SK-N-SH treated with all-trans-retinoic acid at 6 μM for 48 hours (cell line): ENCODE data around the gene HSPA1B.

ENCODE experiments used
- ATAC-seq: fragments of 200-7000 bp; cut with Tn5 transposase; 3 replicates; pipeline ENCODE4 v1.9.1; 2020; ENCODE audit warnings: mild to moderate bottlenecking, moderate library complexity
- ARNTL ChIP-seq: fragments of 450-650 bp; formaldehyde crosslinking; IDR thresholded peaks from 2 replicates; pipeline ENCODE4 v1.5.0; 2020; ENCODE audit warnings: low read depth, mild to moderate bottlenecking, moderate library complexity, borderline replicate concordance
- BACH2 ChIP-seq: fragments of 250-450 bp; sonication (Bioruptor Pico); IDR thresholded peaks from 2 replicates; pipeline ENCODE4 v1.9.0; 2021; ENCODE audit warnings: mild to moderate bottlenecking, borderline replicate concordance
- ESRRG ChIP-seq: fragments of 250-450 bp; sonication (Bioruptor Pico); IDR thresholded peaks from 2 replicates; pipeline ENCODE4 v1.6.1; 2021; ENCODE audit warnings: mild to moderate bottlenecking
- GLIS3 ChIP-seq: fragments of 250-450 bp; sonication (Bioruptor Pico); IDR thresholded peaks from 2 replicates; pipeline ENCODE4 v1.5.0; 2020; ENCODE audit warnings: mild to moderate bottlenecking, moderate library complexity
- ISL1 ChIP-seq: fragments of 250-450 bp; sonication (Bioruptor Pico); IDR thresholded peaks from 2 replicates; pipeline ENCODE4 v2.1.2; 2022; ENCODE audit warnings: mild to moderate bottlenecking, moderate library complexity
- PATZ1 ChIP-seq: fragments of 250-450 bp; sonication (Bioruptor Pico); IDR thresholded peaks from 2 replicates; pipeline ENCODE4 v1.8.0; 2020; ENCODE audit warnings: mild to moderate bottlenecking, moderate library complexity, borderline replicate concordance
- PPARA ChIP-seq: fragments of 250-450 bp; sonication (Bioruptor Pico); IDR thresholded peaks from 2 replicates; pipeline ENCODE4 v1.5.0; 2020; ENCODE audit warnings: mild to moderate bottlenecking, borderline replicate concordance
- RARB ChIP-seq: fragments of 250-450 bp; sonication (Bioruptor Pico); IDR thresholded peaks from 2 replicates; pipeline ENCODE4 v1.8.0; 2021; ENCODE audit warnings: mild to moderate bottlenecking, moderate library complexity
- SNAI2 ChIP-seq: fragments of 250-450 bp; sonication (Bioruptor Pico); IDR thresholded peaks from 2 replicates; pipeline ENCODE4 v1.5.0; 2020; ENCODE audit warnings: mild to moderate bottlenecking, moderate library complexity
- TCF4 ChIP-seq: fragments of 250-450 bp; sonication (Bioruptor Pico); IDR thresholded peaks from 2 replicates; pipeline ENCODE4 v1.8.0; 2021; ENCODE audit warnings: mild to moderate bottlenecking, moderate library complexity, borderline replicate concordance
- TOX ChIP-seq: fragments of 250-450 bp; sonication (Bioruptor Pico); IDR thresholded peaks from 2 replicates; pipeline ENCODE4 v1.8.0; 2021; ENCODE audit warnings: mild to moderate bottlenecking, moderate library complexity, borderline replicate concordance
- TSHZ2 ChIP-seq: fragments of 250-450 bp; sonication (Bioruptor Pico); IDR thresholded peaks from 2 replicates; pipeline ENCODE4 v1.5.0; 2020; ENCODE audit warnings: mild to moderate bottlenecking, moderate library complexity
- ZC3H10 ChIP-seq: fragments of 250-450 bp; sonication (Bioruptor Pico); IDR thresholded peaks from 2 replicates; pipeline ENCODE4 v1.5.1; 2021; ENCODE audit warnings: mild to moderate bottlenecking, moderate library complexity
- ZFP3 ChIP-seq: fragments of 250-450 bp; sonication (Bioruptor Pico); IDR thresholded peaks from 2 replicates; pipeline ENCODE4 v1.5.0; 2020; ENCODE audit warnings: mild to moderate bottlenecking, moderate library complexity
- ZFP30 ChIP-seq: fragments of 450-650 bp; formaldehyde crosslinking; IDR thresholded peaks from 2 replicates; pipeline ENCODE4 v1.5.0; 2022; ENCODE audit warnings: mild to moderate bottlenecking, moderate library complexity
- ZNF565 ChIP-seq: fragments of 450-650 bp; formaldehyde crosslinking; conservative IDR thresholded peaks from 2 replicates; pipeline ENCODE4 v1.5.0; 2020; ENCODE audit warnings: low read depth, mild to moderate bottlenecking, moderate library complexity
- ZNF70 ChIP-seq: fragments of 450-650 bp; formaldehyde crosslinking; IDR thresholded peaks from 2 replicates; pipeline ENCODE4 v1.5.0; 2020; ENCODE audit warnings: mild to moderate bottlenecking, moderate library complexity
- ZNF8 ChIP-seq: fragments of 450-650 bp; formaldehyde crosslinking; IDR thresholded peaks from 2 replicates; pipeline ENCODE4 v1.5.0; 2020; ENCODE audit warnings: mild to moderate bottlenecking, moderate library complexity
- TF ChIP-seq, protein P1 (sequence below): fragments of 250-450 bp; sonication (Bioruptor Pico); IDR thresholded peaks from 2 replicates; pipeline ENCODE4 v1.8.0; 2021; ENCODE audit warnings: low read depth, mild to moderate bottlenecking, moderate library complexity, borderline replicate concordance
- TF ChIP-seq, protein P2 (sequence below): fragments of 250-450 bp; sonication (Bioruptor Pico); IDR thresholded peaks from 2 replicates; pipeline ENCODE4 v1.5.1; 2021; ENCODE audit warnings: mild to moderate bottlenecking, moderate library complexity

The HSPA1B gene

GRCh38 chr6:31794294-31794865 is 33.2 kb upstream of the HSPA1B start:
- ATAC-seq, result peak; percentile 71
- TF ChIP-seq PPARA (CRISPR knock-in tag) (no peak), ISL1 (no peak), ZNF565 (CRISPR knock-in tag) (no peak), RARB (CRISPR knock-in tag) (no peak), ZC3H10 (CRISPR knock-in tag) (no peak)
- TF ChIP-seq, protein P1, sequence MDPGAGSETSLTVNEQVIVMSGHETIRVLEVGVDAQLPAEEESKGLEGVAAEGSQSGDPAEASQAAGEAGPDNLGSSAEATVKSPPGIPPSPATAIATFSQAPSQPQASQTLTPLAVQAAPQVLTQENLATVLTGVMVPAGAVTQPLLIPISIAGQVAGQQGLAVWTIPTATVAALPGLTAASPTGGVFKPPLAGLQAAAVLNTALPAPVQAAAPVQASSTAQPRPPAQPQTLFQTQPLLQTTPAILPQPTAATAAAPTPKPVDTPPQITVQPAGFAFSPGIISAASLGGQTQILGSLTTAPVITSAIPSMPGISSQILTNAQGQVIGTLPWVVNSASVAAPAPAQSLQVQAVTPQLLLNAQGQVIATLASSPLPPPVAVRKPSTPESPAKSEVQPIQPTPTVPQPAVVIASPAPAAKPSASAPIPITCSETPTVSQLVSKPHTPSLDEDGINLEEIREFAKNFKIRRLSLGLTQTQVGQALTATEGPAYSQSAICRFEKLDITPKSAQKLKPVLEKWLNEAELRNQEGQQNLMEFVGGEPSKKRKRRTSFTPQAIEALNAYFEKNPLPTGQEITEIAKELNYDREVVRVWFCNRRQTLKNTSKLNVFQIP (CRISPR knock-in tag), result no peak

DNA sequence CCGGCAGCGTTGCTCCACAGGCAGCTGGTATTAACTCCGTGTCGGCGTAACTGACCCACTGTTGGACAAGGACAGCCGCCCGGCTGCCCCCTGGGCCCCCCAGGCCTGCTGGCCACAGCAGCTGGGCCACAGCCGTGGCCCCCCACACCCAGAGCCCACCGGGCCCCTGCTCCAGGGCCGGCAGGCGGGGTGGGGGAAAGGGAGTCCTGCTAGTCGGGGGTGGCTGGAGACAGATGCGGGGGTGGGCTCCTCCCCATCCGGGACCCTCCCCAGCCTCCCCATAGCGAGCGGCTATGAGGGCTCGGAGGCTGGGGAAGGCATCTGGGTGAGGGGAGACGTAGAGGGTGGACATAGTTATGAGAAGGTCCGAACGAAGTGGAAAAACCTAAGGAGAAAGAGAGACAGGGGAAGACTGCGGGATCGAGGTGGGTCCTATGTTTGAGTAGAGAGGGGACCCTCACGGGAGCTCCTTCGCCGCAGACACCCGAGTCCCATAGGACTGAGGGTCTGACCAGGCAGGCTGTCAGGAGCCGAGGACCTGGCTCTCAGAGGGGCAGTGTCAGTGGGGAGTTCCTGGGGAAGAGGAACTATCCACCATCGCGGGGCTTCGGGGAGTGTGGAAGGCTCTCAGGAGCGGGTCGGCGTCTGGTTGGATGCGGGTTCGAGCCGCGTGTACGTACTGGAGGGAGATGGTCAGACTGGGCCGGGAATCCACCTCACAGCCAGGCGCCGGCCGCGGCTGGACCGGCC is 32.5 kb upstream of the HSPA1B start:
- ATAC-seq, result peak; percentile 42
- TF ChIP-seq TCF4 (no peak), PATZ1 (CRISPR knock-in tag) (peak; percentile 36; the same call in 1 of the 2 replicates), GLIS3 (CRISPR knock-in tag) (no peak), PPARA (CRISPR knock-in tag) (no peak)
- TF ChIP-seq, protein P1 (CRISPR knock-in tag), result no peak

DNA sequence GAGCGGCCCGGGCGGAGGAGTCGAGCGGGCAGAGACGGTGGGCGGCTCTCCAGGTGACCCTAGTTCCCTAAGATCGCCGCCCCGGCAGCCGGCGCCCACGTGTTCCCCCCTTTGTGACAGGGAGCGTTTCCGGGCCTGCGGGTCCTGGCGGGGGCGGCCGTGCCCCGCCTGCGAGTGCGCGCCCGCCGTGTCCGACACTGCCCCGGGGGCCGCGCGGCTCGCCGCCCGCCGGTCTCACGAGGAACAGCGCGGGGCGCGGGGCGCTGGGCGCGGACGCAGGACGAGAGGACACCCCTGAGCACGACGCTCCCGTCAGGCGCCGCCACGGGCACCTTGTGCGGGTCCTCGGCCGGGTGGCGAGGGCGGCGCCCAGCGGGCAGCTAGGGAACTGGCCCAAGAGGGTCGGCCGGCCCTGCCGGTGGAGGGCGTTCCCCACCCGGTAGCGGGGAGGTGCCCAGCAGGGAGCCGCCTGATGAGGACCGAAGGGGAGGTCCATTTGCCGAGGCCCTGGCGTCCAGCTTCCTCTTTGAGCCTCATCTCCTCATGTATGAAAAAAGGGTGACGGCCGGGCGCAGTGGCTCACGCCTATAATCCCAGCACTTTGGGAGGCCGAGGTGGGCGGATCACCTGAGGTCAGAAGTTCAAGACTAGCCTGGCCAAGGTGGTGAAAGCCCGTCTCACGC is 31.8 kb upstream of the HSPA1B start, which contains the start of gene VARS1:
Gene VARS1 (minus strand): TSS at position 137 of the 683 bp plus-strand sequence. CDS start 535 bp downstream, outside the sequence.
- TF ChIP-seq ZFP3 (no peak), TSHZ2 (0 out of 2 replicates have a peak, but pooled peaks have one; percentile 15), BACH2 (CRISPR knock-in tag) (no peak), ESRRG (CRISPR knock-in tag) (no peak), ZC3H10 (CRISPR knock-in tag) (no peak), ZNF8 (no peak), ARNTL (no peak), TOX (CRISPR knock-in tag) (no peak)
- ATAC-seq, result peak; percentile 83

- no peak for ATAC-seq
- no peak for TF ChIP-seq ZNF70 (CRISPR knock-in tag)
- TF ChIP-seq SNAI2 (CRISPR knock-in tag), result no peak
- no peak for TF ChIP-seq ARNTL
- TF ChIP-seq TSHZ2, result no peak
- TF ChIP-seq ZFP30 (CRISPR knock-in tag), result no peak
- TF ChIP-seq, protein P2, sequence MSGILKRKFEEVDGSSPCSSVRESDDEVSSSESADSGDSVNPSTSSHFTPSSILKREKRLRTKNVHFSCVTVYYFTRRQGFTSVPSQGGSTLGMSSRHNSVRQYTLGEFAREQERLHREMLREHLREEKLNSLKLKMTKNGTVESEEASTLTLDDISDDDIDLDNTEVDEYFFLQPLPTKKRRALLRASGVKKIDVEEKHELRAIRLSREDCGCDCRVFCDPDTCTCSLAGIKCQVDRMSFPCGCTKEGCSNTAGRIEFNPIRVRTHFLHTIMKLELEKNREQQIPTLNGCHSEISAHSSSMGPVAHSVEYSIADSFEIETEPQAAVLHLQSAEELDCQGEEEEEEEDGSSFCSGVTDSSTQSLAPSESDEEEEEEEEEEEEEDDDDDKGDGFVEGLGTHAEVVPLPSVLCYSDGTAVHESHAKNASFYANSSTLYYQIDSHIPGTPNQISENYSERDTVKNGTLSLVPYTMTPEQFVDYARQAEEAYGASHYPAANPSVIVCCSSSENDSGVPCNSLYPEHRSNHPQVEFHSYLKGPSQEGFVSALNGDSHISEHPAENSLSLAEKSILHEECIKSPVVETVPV (CRISPR knock-in tag), result no peak
- no peak for TF ChIP-seq PATZ1 (CRISPR knock-in tag)
These were observed 30.5 kb upstream of the HSPA1B start for GRCh38 chr6:31796993-31797385.
